OCI-M2 (cell line): ENCODE data around the gene CHMP4A.

ENCODE experiments used
- DNase-seq: peaks from one replicate; lab custom pipeline; 2025; ENCODE audit not compliant: unreplicated experiment; lab: John Stamatoyannopoulos, UW

The CHMP4A gene

DNA sequence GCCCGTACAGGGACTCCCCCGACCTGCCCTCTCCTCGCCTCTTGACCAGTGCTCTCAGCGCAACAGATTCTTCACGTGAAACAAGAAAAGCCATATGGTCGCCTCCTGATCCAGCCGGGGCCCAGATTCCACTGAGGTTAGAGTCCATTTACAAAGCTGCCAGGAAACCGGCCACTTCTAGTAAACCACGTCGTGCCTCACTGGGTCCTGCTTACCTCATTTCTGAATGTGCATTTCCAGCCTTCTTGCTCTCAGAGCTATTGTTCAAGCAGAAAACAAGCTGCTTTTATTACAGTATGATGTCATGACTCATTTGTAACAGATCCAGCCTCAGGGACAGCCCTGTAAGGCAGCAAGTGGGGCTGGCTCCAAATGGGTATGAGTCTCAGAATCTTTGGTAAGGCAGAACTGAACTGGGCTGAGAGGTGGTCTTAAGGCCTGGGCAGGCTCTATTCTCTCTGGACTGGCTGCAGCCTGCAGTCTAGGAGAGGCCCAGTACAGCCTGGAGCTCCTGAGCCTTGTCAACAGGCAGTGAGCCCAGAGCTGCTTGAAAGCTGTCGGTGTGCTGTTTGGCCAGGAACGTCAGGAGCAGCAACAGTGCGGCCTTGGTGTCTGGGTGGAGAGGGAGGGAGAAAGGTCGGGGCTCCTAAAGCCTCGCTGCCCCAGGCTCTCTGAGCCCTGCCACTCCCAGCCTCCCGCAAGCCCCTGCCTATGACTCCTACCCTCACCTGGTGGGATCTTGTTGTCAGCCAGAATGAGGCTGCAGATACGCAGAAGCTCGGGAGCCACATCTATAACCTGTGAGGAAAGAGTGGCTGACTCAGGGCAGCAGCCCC is 33.1 kb downstream of the CHMP4A start:
- DNase-seq = no peak

DNA sequence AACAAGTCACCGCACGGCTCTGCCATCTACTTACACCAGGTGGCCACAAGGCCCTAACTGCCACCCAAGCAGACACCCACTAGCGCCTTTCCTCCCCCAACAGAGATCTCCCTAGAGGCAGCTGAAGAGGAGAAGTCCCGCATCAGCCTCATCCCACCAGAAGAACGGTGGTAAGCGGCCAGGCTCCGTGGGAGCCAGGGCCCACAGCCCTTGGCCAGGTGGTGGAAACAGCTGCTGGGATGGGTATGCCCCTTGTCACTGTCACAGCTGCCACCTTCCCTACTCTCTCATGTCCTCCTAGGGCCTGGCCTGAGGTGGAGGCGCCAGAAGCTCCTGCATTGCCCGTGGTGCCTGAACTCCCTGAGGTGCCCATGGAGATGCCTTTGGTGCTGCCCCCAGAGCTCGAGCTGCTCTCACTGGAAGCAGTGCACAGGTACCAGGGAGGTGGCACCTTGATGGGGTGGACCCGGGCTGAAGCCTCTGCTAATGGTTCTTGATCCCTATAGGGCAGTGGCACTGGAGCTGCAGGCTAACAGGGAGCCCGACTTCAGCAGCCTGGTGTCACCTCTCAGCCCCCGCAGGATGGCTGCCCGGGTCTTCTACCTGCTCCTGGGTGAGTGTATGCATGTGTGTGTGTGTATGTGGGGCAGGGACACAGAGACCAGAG is 33.9 kb downstream of the CHMP4A start:
- no peak for DNase-seq

DNA sequence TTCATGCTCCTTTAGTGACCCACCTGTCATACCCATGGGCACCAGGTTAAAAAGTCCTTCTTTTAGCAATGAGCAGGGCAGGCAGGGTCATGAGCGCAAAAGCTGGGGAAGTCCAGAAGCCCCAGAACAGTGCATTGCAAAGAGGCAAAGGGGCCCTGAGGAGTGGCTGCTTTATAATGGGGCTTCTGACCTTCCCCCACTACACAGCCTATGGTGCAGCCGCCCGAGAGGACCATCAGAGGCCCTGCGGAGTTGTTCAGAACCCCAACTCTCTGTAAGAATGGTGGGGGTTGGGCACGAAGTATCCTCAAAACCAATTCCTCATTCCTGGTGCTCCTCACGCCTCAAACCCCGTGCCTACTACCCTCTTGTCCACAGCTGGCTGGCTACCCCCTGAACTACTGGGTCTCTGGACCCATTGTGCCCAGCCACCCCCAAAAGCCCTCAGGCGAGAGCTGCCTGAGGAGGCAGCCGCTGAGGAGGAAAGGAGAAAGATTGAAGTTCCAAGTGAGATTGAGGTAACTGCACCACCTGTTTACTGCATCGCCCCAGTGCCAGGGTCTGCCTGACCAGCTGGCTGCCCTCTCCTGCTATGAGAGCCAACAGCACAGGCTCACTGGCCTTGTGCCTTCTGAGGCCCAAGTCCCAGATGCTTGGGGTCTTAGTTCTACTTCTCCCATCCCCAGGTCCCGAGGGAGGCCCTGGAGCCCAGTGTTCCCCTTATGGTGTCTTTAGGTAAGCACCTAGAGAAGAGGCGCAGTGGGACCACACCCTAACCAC is 34.7 kb downstream of the CHMP4A start:
- DNase-seq = no peak

DNA sequence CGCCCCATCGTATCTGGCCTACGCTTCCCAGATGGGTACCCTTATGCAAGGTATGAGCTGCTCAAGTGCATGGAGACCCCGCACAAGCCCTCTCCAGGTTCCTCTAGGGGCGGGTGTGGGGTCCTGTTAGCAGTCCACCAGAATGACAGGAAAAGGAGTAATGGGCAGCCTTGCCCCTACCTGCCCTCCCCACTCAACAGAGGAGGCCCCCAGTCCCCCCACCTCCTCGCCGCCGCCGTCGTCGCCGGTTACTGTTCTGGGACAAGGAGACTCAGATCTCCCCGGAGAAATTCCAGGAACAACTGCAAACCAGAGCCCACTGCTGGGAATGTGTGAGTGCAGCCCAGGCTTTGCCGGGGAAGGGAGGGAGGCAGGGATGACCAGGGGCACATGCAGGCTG is 35.4 kb downstream of the CHMP4A start:
- DNase-seq = no peak

DNA sequence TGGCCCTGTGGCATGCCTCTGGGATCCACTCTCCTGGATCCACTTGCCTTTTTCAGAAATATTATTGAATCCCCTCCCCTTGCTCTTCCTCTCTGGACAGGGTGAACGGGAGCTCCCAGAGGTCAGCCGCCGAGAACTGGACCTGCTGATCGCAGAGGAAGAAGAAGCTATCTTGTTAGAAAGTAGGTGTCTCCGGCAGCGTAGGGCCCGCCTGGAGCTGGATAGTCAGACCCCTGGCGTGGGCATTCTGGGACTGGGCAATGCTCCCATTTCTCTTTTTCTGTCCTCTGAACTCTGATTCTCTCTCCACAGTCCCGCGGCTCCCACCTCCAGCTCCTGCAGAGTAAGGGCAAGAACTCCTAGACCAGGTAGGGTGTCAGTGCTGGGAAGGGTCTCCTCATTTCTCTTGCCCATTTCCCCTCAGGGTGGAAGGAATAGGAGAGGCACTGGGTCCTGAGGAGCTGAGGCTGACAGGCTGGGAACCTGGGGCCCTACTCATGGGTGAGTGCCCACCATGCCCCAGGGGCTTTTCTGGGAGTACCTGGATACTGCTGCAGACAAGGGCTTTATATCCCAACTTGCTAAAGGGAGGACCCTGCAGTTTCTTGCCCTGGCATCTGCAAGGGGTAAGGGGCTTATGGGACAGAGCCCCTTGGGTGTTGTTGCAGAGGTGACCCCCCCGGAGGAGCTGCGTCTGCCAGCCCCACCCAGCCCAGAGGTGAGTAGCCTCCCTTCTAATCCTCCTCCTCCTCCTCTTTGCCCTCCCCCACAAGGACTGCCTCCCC is 36.1 kb downstream of the CHMP4A start:
- DNase-seq = no peak

DNA sequence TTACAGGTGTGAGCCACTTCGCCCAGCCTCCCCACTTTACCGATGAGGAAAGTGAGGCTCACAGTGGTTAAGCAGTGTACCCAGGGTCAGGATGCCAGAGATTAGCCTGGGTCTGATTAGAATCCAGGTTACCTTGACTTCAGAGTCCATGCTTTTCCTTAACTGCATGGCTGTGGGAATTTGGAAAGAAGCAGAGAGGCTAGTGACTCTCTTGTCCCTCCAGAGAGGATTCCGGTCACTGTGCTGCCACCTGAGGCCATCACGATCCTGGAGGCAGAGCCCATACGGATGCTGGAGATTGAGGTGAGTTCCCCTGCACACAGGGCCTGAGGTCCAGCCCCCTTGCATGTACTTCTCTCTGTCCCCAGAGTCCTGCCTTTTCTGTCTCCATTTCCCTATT is 36.7 kb downstream of the CHMP4A start:
- DNase-seq = no peak

DNA sequence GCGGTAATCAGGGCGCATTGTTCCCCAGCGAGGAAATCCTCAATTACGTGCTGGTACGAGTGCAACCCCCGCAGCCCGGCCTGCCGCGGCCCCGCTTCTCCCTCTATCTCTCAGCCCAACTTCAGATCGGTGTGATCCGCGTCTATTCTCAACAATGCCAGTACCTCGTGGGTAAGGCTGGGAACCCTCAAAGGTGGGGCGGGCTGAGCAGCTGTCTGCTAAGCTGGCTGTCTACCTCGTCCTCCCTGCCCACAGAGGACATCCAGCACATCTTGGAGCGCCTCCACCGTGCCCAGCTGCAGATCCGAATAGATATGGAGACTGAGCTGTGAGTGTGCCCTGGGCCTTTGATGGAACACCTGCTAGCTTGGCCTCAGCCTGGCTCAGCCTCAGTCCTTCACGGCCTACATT is 40.4 kb downstream of the CHMP4A start:
- no peak for DNase-seq

DNA sequence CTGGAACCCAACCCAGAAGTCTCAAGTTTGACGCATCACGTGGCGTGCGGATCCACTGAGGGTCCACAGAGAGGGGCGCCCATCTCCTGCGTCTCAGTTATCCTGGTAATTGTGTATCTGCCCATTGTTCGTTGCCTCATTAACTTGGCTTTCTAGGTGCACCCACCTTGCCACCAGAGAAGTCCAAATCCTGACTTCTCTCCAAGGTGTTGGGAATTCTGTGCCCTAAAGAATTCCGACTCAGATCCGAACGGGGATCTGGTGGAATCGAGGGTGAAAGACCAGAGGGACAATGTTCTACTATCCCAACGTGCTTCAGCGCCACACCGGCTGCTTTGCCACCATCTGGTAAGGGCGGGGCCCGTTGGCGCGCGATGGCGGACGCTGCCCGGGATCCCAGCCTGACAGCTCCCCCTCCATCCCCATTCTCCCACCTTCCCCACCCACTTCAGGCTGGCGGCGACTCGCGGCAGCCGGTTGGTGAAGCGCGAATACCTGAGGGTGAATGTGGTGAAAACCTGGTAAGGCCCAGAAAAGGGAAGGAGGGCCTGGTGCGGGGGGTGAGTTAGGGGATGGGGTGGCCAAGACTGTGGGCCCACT is 40.9 kb downstream of the CHMP4A start:
- no peak for DNase-seq

DNA sequence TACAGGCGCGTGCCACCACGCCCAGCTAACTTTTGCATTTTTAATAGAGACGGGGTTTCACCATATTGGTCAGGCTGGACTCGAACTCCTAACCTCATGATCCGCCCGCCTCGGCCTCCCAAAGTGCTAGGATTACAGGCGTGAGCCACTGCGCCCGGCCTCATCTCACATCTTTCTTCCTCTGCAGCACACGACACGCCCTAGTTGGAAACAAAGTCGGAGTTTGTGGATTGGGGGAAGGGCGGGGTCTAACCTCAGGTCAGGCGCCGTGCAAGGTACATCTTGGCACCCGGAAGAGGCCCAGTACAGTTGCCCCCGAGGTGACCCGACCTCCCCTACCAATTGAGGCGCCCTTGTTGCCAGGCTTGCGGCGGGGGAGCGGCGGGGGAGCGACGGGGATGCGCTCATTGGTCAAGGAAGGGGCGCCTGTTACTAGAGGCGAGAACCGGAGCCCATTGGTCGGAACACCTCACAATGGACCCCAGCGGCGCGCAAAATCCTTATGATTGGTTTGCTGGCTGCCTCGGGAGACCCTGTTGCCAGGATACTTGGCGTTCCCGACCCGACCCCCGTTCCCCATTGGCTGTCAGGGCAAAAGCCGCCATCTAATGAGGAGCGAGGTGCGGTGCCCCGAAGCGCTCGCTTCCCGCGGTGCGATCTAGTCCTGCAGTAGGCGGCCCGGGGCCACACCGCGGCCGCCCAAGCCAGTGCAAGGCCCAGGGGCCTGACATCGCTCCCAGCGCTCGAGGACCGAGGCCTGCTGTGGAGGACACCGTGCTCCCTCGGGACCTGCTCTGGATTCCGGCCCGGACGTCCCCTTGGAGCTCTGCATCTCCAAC is 41.6 kb downstream of the CHMP4A start, which contains the start of gene REC8:
REC8 (plus strand) TSS at position 659 of the 839 bp plus-strand sequence. CDS start 473 bp downstream, outside the sequence.
- no peak for DNase-seq

DNA sequence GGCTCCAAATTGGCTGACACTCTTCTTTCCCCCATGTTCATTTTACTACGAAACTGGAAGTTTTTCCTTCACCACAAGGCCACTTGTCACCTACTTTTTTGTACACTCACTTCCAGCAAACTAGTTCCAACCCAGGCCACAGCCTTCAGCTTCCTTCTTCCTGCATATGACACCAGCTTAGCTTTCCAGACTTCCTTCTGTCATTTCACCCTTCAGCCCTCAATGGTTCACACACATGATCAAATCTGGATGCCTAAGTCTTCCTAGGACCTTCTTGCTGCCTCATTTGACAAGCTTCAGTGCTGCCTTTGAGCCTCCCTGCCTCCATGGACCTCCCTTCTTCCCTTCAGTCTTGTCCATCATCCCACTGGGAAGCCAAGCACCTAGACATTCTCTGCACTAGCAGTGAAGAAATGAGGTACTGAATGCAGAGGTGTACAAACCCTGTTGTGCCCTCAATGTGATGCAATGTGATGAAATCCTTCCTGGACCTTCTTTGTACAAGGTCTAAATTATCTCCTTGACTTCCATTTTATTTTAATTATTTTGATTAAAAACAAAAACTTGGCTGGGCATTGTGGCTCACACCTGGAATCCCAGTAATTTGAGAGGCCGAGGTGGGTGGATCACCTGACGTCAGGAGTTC is 45.7 kb downstream of the CHMP4A start:
- no peak for DNase-seq

DNA sequence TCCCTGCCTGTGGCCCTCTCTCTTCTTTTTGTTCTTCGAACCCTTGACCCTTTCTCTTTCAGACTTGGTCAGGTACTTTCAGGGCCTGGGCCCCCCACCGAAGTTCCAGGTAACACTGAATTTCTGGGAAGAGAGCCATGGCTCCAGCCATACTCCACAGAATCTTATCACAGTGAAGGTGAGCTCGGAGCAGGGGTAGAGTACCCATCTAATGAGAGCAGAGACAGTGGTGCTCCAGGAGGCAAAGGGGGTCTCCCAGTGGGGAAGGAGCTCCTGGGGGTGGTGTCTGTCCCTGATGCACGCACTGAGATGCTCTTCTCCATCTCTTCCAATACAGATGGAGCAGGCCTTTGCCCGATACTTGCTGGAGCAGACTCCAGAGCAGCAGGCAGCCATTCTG is 47.5 kb downstream of the CHMP4A start:
- no peak for DNase-seq

DNA sequence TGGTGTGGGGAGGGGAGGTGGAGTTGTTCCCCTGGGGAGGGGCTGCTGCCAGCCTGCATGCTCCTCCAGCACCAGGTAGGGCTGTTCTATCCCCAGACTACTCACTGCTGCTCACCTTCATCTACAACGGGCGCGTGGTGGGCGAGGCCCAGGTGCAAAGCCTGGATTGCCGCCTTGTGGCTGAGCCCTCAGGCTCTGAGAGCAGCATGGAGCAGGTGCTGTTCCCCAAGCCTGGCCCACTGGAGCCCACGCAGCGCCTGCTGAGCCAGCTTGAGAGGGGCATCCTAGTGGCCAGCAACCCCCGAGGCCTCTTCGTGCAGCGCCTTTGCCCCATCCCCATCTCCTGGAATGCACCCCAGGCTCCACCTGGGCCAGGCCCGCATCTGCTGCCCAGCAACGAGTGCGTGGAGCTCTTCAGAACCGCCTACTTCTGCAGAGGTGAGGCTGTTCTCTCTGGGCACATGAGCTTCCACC is 48.7 kb downstream of the CHMP4A start:
- DNase-seq = no peak

DNA sequence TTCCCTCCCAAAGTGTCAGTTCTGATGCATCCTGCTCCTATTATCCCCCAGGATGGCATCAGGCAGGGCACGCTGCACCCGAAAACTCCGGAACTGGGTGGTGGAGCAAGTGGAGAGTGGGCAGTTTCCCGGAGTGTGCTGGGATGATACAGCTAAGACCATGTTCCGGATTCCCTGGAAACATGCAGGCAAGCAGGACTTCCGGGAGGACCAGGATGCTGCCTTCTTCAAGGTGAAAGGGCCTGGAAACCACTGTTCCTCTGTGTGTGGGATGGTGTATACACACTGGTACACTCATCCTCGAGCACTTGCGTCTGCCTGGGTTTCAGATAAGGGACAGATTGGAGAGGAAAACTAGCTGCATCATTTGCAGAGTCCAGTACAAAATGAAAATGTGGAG is 51.2 kb downstream of the CHMP4A start:
- no peak for DNase-seq

DNA sequence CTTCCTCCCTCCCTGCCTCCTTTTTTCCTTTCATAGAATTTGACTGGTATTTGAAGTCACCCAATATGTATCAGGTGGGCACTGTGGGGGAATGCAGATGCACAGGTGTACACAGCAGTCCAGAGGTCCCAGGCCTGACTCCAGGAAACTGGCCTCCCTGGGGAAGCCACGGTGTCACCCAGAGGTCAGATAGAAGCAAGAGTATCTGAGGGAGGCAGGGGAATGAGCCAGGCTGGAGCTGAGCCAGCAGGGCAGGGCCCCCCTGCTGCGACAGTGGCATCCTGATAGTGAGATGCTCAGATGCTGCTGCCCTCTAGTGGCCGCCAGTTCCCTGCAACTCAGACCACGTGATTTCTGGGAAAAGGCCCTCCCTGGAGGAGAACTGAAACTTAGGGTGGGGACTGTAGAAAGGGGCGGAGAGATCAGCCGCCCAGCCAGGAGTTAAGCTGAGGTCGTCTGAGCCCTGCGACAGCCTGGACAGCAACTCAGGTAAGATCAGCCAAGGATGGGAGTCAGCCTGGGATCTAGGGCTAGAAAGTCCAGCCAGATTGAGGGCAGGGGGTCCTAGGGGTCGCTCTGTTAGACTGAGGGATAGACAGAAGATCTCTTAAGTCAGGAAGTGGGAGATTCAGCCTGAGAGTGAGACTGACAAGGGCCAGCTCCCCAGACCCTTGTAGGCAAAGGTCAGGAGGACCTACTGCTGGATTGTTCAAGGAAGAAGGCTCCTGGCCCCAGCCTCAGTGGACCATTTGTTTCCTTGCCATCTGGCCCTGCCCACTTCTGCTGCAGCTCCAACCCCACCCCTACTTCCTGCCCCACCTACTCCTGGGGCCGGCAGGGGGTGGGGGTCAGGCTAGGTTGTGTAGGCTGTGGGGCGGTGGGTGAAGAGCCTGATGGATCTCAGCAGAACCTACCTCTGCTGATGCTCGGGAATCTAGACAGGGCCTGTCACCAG is 52.2 kb downstream of the CHMP4A start, which contains the start of gene IRF9:
IRF9 (plus strand) TSS at position 416 of the 955 bp plus-strand sequence. CDS start 880 bp downstream, outside the sequence.
- peak; percentile 90 for DNase-seq

DNA sequence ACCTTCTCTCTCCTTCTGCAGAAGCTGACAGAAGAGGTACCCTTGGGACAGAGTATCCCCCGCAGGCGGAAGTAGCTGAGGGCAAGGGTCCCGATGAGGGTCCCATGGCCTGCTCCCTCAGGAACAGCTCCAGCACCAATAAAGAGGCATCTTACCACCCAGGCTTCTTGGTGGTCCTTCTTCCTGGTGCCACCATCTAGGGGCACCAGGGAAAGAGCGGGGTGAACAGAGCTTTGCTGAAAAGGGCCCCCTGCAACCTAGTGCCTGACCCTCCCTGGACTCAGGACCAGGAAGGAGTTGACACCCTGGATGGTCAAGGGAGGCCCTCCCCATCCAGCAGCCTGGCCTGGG is 52.8 kb downstream of the CHMP4A start:
- no peak for DNase-seq

DNA sequence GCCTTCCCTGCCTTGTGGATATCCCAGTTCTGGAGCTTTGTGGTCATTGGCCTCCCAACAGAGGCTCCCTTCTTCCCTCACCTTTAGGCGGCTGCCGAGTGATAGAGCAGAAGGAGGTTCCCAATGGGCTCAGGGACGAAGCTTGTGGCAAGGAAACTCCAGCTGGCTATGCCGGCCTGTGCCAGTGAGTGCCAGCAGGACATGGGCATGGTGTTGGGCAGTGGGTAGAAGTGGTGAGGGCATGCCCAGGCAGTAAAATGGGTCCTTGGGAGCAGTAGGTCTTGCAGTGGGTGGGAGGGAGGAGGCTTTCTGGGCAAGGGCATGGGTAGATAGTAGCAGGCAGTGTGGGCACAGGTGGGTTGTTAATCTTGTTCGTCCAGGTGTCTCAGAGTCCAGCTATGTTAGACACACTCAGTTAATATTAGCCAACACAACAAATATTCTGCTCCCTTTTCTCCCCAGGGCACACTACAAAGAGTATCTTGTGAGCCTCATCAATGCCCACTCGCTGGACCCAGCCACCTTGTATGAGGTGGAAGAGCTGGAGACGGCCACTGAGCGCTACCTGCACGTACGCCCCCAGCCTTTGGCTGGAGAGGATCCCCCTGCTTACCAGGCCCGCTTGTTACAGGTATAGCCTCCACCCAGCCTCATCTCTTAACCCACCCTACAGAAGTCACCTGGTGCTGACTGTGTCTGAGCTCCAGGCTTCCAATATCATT is 53.4 kb downstream of the CHMP4A start:
- no peak for DNase-seq
